Liver (tissue), 9 donors: Measurements from ENCODE around the gene CD19. TPM values are rescaled to one million over a fixed set of nuclear protein-coding genes. Genes with fewer than 3 reads are reported as not detected.

Source experiments
- DNase-seq: peaks from one replicate; pipeline ENCODE4 v3.0.0-alpha.2; 2017; ENCODE audit warnings: low spot score
- H3K27ac ChIP-seq, 2 donors: one replicate each; pipeline ENCODE4 v1.7.0; 2013; ENCODE audit warnings: inconsistent platforms in 2 of 2, low read length in 2 of 2, control low read depth in 1 of 2, low read depth in 1 of 2, mild to moderate bottlenecking in 1 of 2
- H3K27me3 ChIP-seq, 4 donors: one replicate each; pipeline versions ENCODE4 v1.6.1 to v1.7.0; 2013; ENCODE audit warnings: low read length in 3 of 4, inconsistent platforms in 1 of 4, mild to moderate bottlenecking in 1 of 4, moderate library complexity in 1 of 4; ENCODE audit not compliant: control insufficient read depth in 4 of 4, insufficient read depth in 4 of 4
- H3K36me3 ChIP-seq, 4 donors: one replicate each; pipeline versions ENCODE4 v1.6.1 to v1.7.0; 2013; ENCODE audit warnings: low read length in 3 of 4, mild to moderate bottlenecking in 3 of 4, low read depth in 1 of 4, moderate library complexity in 1 of 4; ENCODE audit not compliant: control insufficient read depth in 4 of 4, insufficient read depth in 3 of 4
- H3K4me1 ChIP-seq, 4 donors: one replicate each; pipeline versions ENCODE4 v1.6.1 to v1.7.0; 2013; ENCODE audit warnings: low read length in 3 of 4, mild to moderate bottlenecking in 3 of 4, moderate library complexity in 1 of 4; ENCODE audit not compliant: control insufficient read depth in 4 of 4, insufficient read depth in 4 of 4
- H3K4me3 ChIP-seq, 3 donors: one replicate each; pipeline versions ENCODE4 v1.6.1 to v1.7.0; 2013; ENCODE audit warnings: low read length in 3 of 3, control low read depth in 1 of 3, low read depth in 1 of 3, mild to moderate bottlenecking in 1 of 3
- H3K9ac ChIP-seq, 2 donors: one replicate each; pipeline ENCODE4 v1.7.0; 2013; ENCODE audit warnings: low read length in 2 of 2, mild to moderate bottlenecking in 2 of 2, moderate library complexity in 2 of 2, control low read depth in 1 of 2, low read depth in 1 of 2
- H3K9me3 ChIP-seq, 4 donors: one replicate each; pipeline versions ENCODE4 v1.6.1 to v1.7.0; 2013; ENCODE audit warnings: low read length in 3 of 4; ENCODE audit not compliant: control insufficient read depth in 4 of 4
- EGR1 ChIP-seq, 2 donors: IDR thresholded peaks; 2 replicates each; pipeline ENCODE4 v1.6.1; 2016 to 2018; ENCODE audit warnings: antibody characterized with exemption in 2 of 2, low read depth in 2 of 2
- GABPA ChIP-seq, 2 donors: IDR thresholded peaks in 1 of 2; conservative IDR thresholded peaks in 1 of 2; 2 replicates each; pipeline ENCODE4 v1.6.1; 2016; ENCODE audit warnings: antibody characterized with exemption in 2 of 2, mild to moderate bottlenecking in 1 of 2, moderate library complexity in 1 of 2
- HNF4G ChIP-seq: IDR thresholded peaks from 2 replicates; pipeline ENCODE4 v1.6.1; 2016; ENCODE audit warnings: antibody characterized with exemption
- JUND ChIP-seq, 2 donors: IDR thresholded peaks; 2 replicates each; pipeline ENCODE4 v1.6.1; 2016; ENCODE audit warnings: antibody characterized with exemption in 2 of 2
- NR2F2 ChIP-seq: IDR thresholded peaks from 2 replicates; pipeline ENCODE4 v1.6.1; 2016; ENCODE audit warnings: antibody characterized with exemption
- RAD21 ChIP-seq, 2 donors: IDR thresholded peaks; 2 replicates each; pipeline ENCODE4 v1.6.1; 2016; ENCODE audit warnings: antibody characterized with exemption in 2 of 2, mild to moderate bottlenecking in 2 of 2
- RXRA ChIP-seq, 2 donors: IDR thresholded peaks; 2 replicates each; pipeline ENCODE4 v1.6.1; 2017 to 2018; ENCODE audit warnings: antibody characterized with exemption in 2 of 2, mild to moderate bottlenecking in 1 of 2
- TAF1 ChIP-seq: conservative IDR thresholded peaks from 2 replicates; pipeline ENCODE4 v1.6.1; 2016; ENCODE audit warnings: antibody characterized with exemption, mild to moderate bottlenecking
- YY1 ChIP-seq: IDR thresholded peaks from 2 replicates; pipeline ENCODE4 v1.6.1; 2016; ENCODE audit warnings: antibody characterized with exemption, mild to moderate bottlenecking
- ZBTB33 ChIP-seq: IDR thresholded peaks from 2 replicates; pipeline ENCODE4 v1.6.1; 2016; ENCODE audit warnings: antibody characterized with exemption
- WGBS: extraction: QIAGEN DNeasy Blood & Tissue Kit; methylation state at CpG from one replicate; pipeline ENCODE4 v1.1.7; 2013; 5-methylcytosine and 5-hydroxymethylcytosine counted together
- polyA plus RNA-seq, 2 donors: library from polyadenylated mRNA; stranded (reverse) in 1 of 2; unstranded in 1 of 2; fragments of 200-250 nt in 1 of 2; fragments of >200 nt in 1 of 2; fragmentation: Nextera tagmentation in 1 of 2; extraction: Ambion mirVana in 1 of 2; gene quantifications; one replicate each; pipeline versions ENCODE4 v1.2.1 to v1.2.3, GENCODE V29; 2013 to 2015
- total RNA-seq, 2 donors: library from RNA; depleted of rRNA; stranded (reverse); fragments of >200 nt; gene quantifications; one replicate each; pipeline ENCODE4 v1.2.3, GENCODE V29; 2014
- TF ChIP-seq, protein P1 (sequence below): IDR thresholded peaks from 2 replicates; pipeline ENCODE4 v1.6.1; 2016; ENCODE audit warnings: antibody characterized with exemption, mild to moderate bottlenecking
- TF ChIP-seq, protein P2 (sequence below): IDR thresholded peaks from 2 replicates; pipeline ENCODE4 v1.6.1; 2016; ENCODE audit warnings: antibody characterized with exemption
- donor health status: healthy.
- donor health status: healthy.
- donor health status: healthy.
- donor health status: healthy.
- donor health status: healthy.

The CD19 gene
- total and polyA plus RNA-seq, 4 donors = 0.08 to 1.2 (median 0.49) TPM

GRCh38 chr16:28985211-28986041 lies 53.7 kb downstream of the CD19 start:
- no peak for DNase-seq
- no peak overlapping the region for H3K9ac ChIP-seq
- no peaks in the 10 kb centered on the region for H3K27me3 ChIP-seq
- H3K4me1 ChIP-seq = no peaks in the 10 kb centered on the region
- peaks cover 0 to 3% (median 0%) of the 10 kb centered on the region in 4 donors for H3K9me3 ChIP-seq
- peak overlapping the region in 1 of 3 donors; percentile 12 for H3K4me3 ChIP-seq
- no peak overlapping the region for H3K27ac ChIP-seq
- 84% methylated on average over 19 of the region's 19 CpGs for WGBS
- TF ChIP-seq JUND (IDR thresholded peaks at IDR 0.05) = no peak
- peaks cover 6 to 54% (median 11%) of the 10 kb centered on the region in 4 donors for H3K36me3 ChIP-seq

- 91% methylated on average over 9 of the region's 9 CpGs for WGBS
- H3K27ac ChIP-seq = no peak overlapping the region
- H3K4me3 ChIP-seq = no peak overlapping the region
Measured at GRCh38 chr16:28986046-28986445, 54.3 kb downstream of the CD19 start.

GRCh38 chr16:28986492-28986891 lies 54.7 kb downstream of the CD19 start:
- no peaks in the 10 kb centered on the region for H3K4me1 ChIP-seq
- H3K9me3 ChIP-seq = peaks cover 0 to 3% (median 0%) of the 10 kb centered on the region in 4 donors
- no peak for DNase-seq
- no peak overlapping the region for H3K4me3 ChIP-seq
- peaks cover 3 to 47% (median 6%) of the 10 kb centered on the region in 4 donors for H3K36me3 ChIP-seq
- no peak overlapping the region for H3K27ac ChIP-seq
- H3K27me3 ChIP-seq = no peaks in the 10 kb centered on the region
- TF ChIP-seq RAD21 (IDR thresholded peaks at IDR 0.05) (no peak), EGR1 (IDR thresholded peaks at IDR 0.05; ENCODE audit: low read depth in 2 of 2) (no peak), YY1 (no peak), RXRA (IDR thresholded peaks at IDR 0.05) (no peak)
- TF ChIP-seq, protein P1, sequence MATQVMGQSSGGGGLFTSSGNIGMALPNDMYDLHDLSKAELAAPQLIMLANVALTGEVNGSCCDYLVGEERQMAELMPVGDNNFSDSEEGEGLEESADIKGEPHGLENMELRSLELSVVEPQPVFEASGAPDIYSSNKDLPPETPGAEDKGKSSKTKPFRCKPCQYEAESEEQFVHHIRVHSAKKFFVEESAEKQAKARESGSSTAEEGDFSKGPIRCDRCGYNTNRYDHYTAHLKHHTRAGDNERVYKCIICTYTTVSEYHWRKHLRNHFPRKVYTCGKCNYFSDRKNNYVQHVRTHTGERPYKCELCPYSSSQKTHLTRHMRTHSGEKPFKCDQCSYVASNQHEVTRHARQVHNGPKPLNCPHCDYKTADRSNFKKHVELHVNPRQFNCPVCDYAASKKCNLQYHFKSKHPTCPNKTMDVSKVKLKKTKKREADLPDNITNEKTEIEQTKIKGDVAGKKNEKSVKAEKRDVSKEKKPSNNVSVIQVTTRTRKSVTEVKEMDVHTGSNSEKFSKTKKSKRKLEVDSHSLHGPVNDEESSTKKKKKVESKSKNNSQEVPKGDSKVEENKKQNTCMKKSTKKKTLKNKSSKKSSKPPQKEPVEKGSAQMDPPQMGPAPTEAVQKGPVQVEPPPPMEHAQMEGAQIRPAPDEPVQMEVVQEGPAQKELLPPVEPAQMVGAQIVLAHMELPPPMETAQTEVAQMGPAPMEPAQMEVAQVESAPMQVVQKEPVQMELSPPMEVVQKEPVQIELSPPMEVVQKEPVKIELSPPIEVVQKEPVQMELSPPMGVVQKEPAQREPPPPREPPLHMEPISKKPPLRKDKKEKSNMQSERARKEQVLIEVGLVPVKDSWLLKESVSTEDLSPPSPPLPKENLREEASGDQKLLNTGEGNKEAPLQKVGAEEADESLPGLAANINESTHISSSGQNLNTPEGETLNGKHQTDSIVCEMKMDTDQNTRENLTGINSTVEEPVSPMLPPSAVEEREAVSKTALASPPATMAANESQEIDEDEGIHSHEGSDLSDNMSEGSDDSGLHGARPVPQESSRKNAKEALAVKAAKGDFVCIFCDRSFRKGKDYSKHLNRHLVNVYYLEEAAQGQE = no peak
- no peak overlapping the region for H3K9ac ChIP-seq
- WGBS = 91% methylated on average over 13 of the region's 13 CpGs

More at GRCh38 chr16:28986046-28986445, 54.3 kb downstream of the CD19 start:
- Histone ChIP-seq H3K9me3 (peaks cover 0 to 3% (median 0%) of the 10 kb centered on the region in 4 donors), H3K36me3 (peaks cover 6 to 49% (median 9%) of the 10 kb centered on the region in 4 donors), H3K4me1 (no peaks in the 10 kb centered on the region), H3K27me3 (no peaks in the 10 kb centered on the region), H3K9ac (no peak overlapping the region)
- DNase-seq = no peak
- no peak for TF ChIP-seq TAF1
- TF ChIP-seq NR2F2 = no peak
- TF ChIP-seq, protein P2, sequence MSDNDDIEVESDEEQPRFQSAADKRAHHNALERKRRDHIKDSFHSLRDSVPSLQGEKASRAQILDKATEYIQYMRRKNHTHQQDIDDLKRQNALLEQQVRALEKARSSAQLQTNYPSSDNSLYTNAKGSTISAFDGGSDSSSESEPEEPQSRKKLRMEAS = no peak
- no peak for TF ChIP-seq GABPA (IDR thresholded peaks at IDR 0.05 in 1 of 2, conservative IDR thresholded peaks at IDR 0.05 in 1 of 2)
- no peak for TF ChIP-seq HNF4G
- no peak for TF ChIP-seq YY1
- no peak for TF ChIP-seq ZBTB33
- TF ChIP-seq RAD21 (IDR thresholded peaks at IDR 0.05) = no peak
